MM.1S (cell line): ENCODE results near the gene UBE2U.

Experiments used
- DNase-seq: peaks from one replicate; pipeline ENCODE4 v3.0.0-alpha.2; 2015
- H2AFZ ChIP-seq: fragments of 300-600 bp; sonication (generic); 2 replicates; pipeline ENCODE4 v1.6.0; 2016; ENCODE audit warnings: antibody characterized with exemption, low read length
- H3F3A ChIP-seq: fragments of 300-600 bp; sonication (generic); 2 replicates; pipeline ENCODE4 v1.6.1; 2016; ENCODE audit warnings: mild to moderate bottlenecking, antibody characterized with exemption, low read length, moderate library complexity, mixed read lengths; ENCODE audit not compliant: insufficient read depth
- H3K27ac ChIP-seq: fragments of 300-600 bp; sonication (generic); 2 replicates; pipeline ENCODE4 v1.5.1; 2016; ENCODE audit warnings: mild to moderate bottlenecking, low read length
- H3K27me3 ChIP-seq: fragments of 300-600 bp; sonication (generic); replicated peaks from 2 replicates; pipeline ENCODE4 v1.6.0; 2016; ENCODE audit warnings: low read length; ENCODE audit not compliant: insufficient read depth
- H3K36me3 ChIP-seq: fragments of 300-600 bp; sonication (generic); replicated peaks from 2 replicates; pipeline ENCODE4 v1.6.1; 2016; ENCODE audit warnings: mild to moderate bottlenecking, low read length, mixed read lengths; ENCODE audit not compliant: insufficient read depth
- H3K4me1 ChIP-seq: fragments of 300-600 bp; sonication (generic); 2 replicates; pipeline ENCODE4 v1.6.1; 2016; ENCODE audit warnings: low read length, mixed read lengths
- H3K4me2 ChIP-seq: fragments of 300-600 bp; sonication (generic); 2 replicates; pipeline ENCODE4 v1.6.0; 2016; ENCODE audit warnings: low read depth, low read length
- H3K4me3 ChIP-seq: fragments of 300-600 bp; sonication (generic); 2 replicates; pipeline ENCODE4 v1.5.1; 2016; ENCODE audit warnings: low read length, mixed read lengths
- H3K79me2 ChIP-seq: fragments of 300-600 bp; sonication (generic); 2 replicates; pipeline ENCODE4 v1.6.1; 2016; ENCODE audit warnings: mixed run types, low read length, mixed read lengths
- H3K9ac ChIP-seq: fragments of 300-600 bp; sonication (generic); 2 replicates; pipeline ENCODE4 v1.6.1; 2016; ENCODE audit warnings: low read length, mixed read lengths
- H3K9me2 ChIP-seq: fragments of 300-600 bp; sonication (generic); replicated peaks from 2 replicates; pipeline ENCODE4 v1.6.1; 2016; ENCODE audit warnings: mild to moderate bottlenecking, low read length, mixed read lengths; ENCODE audit not compliant: insufficient read depth
- H3K9me3 ChIP-seq: fragments of 300-600 bp; sonication (generic); replicated peaks from 2 replicates; pipeline ENCODE4 v1.6.1; 2016; ENCODE audit warnings: mild to moderate bottlenecking, low read length, mixed read lengths; ENCODE audit not compliant: insufficient read depth
- H4K20me1 ChIP-seq: fragments of 300-600 bp; sonication (generic); 2 replicates; pipeline ENCODE4 v1.6.1; 2016; ENCODE audit warnings: mild to moderate bottlenecking, low read length, moderate library complexity, mixed read lengths; ENCODE audit not compliant: insufficient read depth
- CTCF ChIP-seq: fragments of 300-600 bp; sonication (generic); IDR thresholded peaks from 2 replicates; pipeline ENCODE4 v1.5.1; 2016; ENCODE audit warnings: antibody characterized with exemption, low read length, mixed read lengths
- EZH2 ChIP-seq: fragments of 300-600 bp; sonication (generic); optimal IDR thresholded peaks from 2 replicates; pipeline ENCODE3; 2017; ENCODE audit warnings: low read depth, mild to moderate bottlenecking, antibody characterized with exemption, low read length, mixed read lengths
- EZH2phosphoT487 ChIP-seq: fragments of 300-600 bp; sonication (generic); IDR thresholded peaks from 2 replicates; pipeline ENCODE4 v1.6.1; 2018; ENCODE audit warnings: antibody characterized with exemption, low read length

The UBE2U gene

GRCh38 chr1:64242895-64243756, 39.7 kb downstream of the UBE2U start:
- Histone ChIP-seq H3K4me1 (peaks cover 6% of the 10 kb centered on the region; the same call in 1 of the 2 replicates), H4K20me1 (no peaks in the 10 kb centered on the region), H3K27me3 (no peaks in the 10 kb centered on the region), H3K9ac (peak overlapping the region; percentile 9; the same call in 1 of the 2 replicates), H3K9me3 (no peaks in the 10 kb centered on the region), H2AFZ (0 out of 2 replicates have a peak overlapping the region, but pooled peaks have one; percentile 13), H3K4me3 (peak overlapping the region; percentile 28; the same call in 1 of the 2 replicates), H3F3A (no peaks in the 10 kb centered on the region), H3K4me2 (peak overlapping the region; percentile 48), H3K27ac (no peak overlapping the region), H3K36me3 (no peaks in the 10 kb centered on the region), H3K79me2 (no peaks in the 10 kb centered on the region), H3K9me2 (no peaks in the 10 kb centered on the region)
- TF ChIP-seq EZH2phosphoT487 (no peak), EZH2 (no peak), CTCF (peak; percentile 55)
- peak; percentile 66 for DNase-seq

GRCh38 chr1:64243757-64244080, 40.3 kb downstream of the UBE2U start:
- Histone ChIP-seq H3K27me3 (no peaks in the 10 kb centered on the region), H3K4me2 (peak overlapping the region; percentile 48), H3F3A (no peaks in the 10 kb centered on the region), H3K27ac (no peak overlapping the region), H3K79me2 (no peaks in the 10 kb centered on the region), H2AFZ (0 out of 2 replicates have a peak overlapping the region, but pooled peaks have one; percentile 13), H3K4me3 (peak overlapping the region; percentile 28; the same call in 1 of the 2 replicates), H3K36me3 (no peaks in the 10 kb centered on the region), H4K20me1 (no peaks in the 10 kb centered on the region), H3K9ac (no peak overlapping the region), H3K9me3 (no peaks in the 10 kb centered on the region), H3K9me2 (no peaks in the 10 kb centered on the region), H3K4me1 (peaks cover 6% of the 10 kb centered on the region; the same call in 1 of the 2 replicates)
- DNase-seq: no peak
- TF ChIP-seq EZH2phosphoT487 (no peak), CTCF (no peak), EZH2 (no peak)

- Histone ChIP-seq H3K27me3 (no peaks in the 10 kb centered on the region), H3K36me3 (no peaks in the 10 kb centered on the region), H2AFZ (0 out of 2 replicates have a peak overlapping the region, but pooled peaks have one; percentile 3), H3F3A (no peaks in the 10 kb centered on the region), H4K20me1 (no peaks in the 10 kb centered on the region), H3K4me3 (no peak overlapping the region), H3K4me1 (peaks cover 6% of the 10 kb centered on the region; the same call in 1 of the 2 replicates), H3K27ac (no peak overlapping the region), H3K4me2 (0 out of 2 replicates have a peak overlapping the region, but pooled peaks have one; percentile 1), H3K9me2 (no peaks in the 10 kb centered on the region), H3K79me2 (no peaks in the 10 kb centered on the region), H3K9me3 (no peaks in the 10 kb centered on the region), H3K9ac (no peak overlapping the region)
- DNase-seq: no peak
- no peak for TF ChIP-seq CTCF
Measured at GRCh38 chr1:64245495-64245894, 42.1 kb downstream of the UBE2U start.
